Erythroblast (primary cell): ENCODE measurements around the gene SUSD6.

Experiments used
- GATA1 ChIP-seq: IDR thresholded peaks from 2 replicates; pipeline ENCODE4 v1.6.1; 2011; ENCODE audit warnings: low read depth, mild to moderate bottlenecking, control low read depth, low read length, moderate library complexity
- POLR2A ChIP-seq: IDR thresholded peaks from 2 replicates; pipeline ENCODE4 v1.6.1; 2011; ENCODE audit warnings: mild to moderate bottlenecking, low read length

GRCh38 chr14:69587389-69587788, 24.0 kb upstream of the SUSD6 start:
- no peak for TF ChIP-seq POLR2A
- TF ChIP-seq GATA1: no peak
